ENCODE data around the gene SPG21.

The SPG21 gene

DNA sequence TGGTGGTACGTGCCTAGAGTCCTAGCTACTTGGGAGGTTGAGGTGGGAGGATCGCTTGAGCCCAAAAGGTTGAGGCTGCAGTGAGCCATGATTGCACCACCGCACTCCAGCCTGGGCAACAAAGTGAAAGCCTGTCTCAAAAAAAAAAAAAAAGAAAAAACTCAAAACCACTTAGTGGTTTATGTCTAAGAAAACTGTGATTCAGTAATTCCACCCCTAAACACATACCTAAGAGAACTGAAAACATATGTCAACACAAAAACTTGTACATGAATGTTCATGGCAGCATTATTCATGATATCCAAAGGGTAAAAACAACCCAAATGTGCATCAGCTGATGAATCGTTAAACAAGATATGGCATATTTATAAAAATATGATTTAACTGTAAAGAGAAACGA lies 14.3 kb downstream of the SPG21 start:
- TF ChIP-seq ZNF274 (IDR thresholded peaks at IDR 0.05; ENCODE audit: low read depth, low read length), result no peak

DNA sequence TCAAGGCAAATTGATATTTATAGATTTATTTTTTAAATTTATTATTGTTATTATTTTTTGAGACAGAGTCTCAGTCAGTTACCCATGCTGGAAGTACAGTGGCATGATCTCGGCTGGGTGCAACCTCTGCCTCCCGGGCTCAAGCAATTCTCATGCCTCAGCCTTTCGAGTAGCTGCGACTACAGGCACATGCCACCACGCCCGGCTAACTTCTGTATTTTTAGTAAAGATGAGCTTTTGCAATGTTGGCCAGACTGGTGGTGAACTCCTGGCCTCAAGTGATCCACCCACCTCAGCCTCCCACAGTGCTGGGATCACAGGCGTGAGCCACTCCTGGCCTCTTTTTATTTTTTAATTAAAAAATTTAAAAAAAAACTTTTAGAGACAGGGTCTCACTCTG lies 19.0 kb downstream of the SPG21 start:
- no peak for TF ChIP-seq ZNF274 (IDR thresholded peaks at IDR 0.05; ENCODE audit: low read depth, low read length)
- H3K4me3 ChIP-seq (ENCODE audit: low read length), result no peak overlapping the region

More for the DNA sequence above, 14.3 kb downstream of the SPG21 start:
- H3K4me3 ChIP-seq (ENCODE audit: low read length), result no peak overlapping the region

DNA sequence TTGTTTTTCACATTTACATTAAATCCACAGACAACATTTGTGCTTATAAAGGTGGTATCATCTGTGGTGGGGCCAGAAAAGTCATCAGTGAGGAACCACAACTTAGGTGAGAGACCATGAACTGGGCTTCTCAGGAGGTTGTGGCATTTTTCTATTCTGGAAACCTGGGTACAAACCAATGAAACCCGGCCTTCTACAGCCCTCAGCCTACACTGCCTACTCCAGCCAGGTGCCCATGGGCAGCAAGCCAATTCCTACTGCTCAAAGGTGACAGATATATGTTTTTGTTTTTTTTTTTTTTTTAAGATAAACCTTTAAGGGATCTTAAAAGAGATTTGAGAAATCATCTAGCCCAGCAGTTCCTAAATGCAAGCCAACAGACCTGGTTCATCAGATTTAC lies 20.3 kb downstream of the SPG21 start:
- no peak for TF ChIP-seq ZNF274 (IDR thresholded peaks at IDR 0.05; ENCODE audit: low read depth, low read length)
- no peak overlapping the region for H3K4me3 ChIP-seq (ENCODE audit: low read length)

DNA sequence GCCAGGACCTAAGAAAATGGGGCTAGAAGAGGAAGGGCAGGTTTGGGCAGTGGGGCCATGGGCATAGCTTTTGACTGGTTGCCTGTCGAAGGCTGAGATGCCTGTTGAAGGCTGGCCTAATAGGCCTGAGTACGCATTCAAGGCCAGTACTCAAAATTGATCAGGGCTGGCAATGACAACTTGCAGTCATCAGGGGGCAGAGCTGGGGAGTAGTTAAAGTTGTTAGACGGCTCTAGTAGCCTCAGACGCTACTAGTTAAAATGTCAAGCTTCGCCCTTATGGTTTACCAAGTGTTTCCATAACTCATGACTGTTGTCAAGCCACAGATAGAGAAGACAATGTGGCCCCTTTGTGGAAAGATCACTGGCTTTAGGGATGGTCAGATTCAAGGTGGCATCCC lies 28.7 kb downstream of the SPG21 start:
- no peak for TF ChIP-seq ZNF274 (IDR thresholded peaks at IDR 0.05; ENCODE audit: low read depth, low read length)

DNA sequence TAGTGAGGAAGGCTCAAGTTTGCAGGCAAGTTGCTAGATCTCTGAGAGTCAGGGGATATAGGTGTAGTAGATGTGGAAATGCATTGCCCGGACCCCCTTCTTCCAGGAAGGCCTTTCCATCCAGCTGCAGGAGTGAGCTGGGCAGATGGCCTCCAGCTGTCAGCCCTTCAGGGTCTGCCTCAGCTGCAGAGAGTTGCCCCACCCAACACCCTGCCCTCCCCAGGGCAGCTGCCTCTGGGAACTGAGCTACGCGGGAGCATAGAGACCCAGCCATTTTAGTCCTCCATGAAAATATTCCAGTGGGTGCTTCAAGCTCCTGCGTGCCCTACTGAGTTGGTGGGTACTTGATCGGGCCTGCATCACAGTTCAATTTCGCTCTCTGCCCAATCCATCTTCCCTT lies 29.6 kb downstream of the SPG21 start:
- H3K4me3 ChIP-seq (ENCODE audit: low read length), result no peak overlapping the region
- TF ChIP-seq ZNF274 (IDR thresholded peaks at IDR 0.05; ENCODE audit: low read depth, low read length), result no peak

More for the DNA sequence above, 28.7 kb downstream of the SPG21 start:
- no peak overlapping the region for H3K4me3 ChIP-seq (ENCODE audit: low read length)

DNA sequence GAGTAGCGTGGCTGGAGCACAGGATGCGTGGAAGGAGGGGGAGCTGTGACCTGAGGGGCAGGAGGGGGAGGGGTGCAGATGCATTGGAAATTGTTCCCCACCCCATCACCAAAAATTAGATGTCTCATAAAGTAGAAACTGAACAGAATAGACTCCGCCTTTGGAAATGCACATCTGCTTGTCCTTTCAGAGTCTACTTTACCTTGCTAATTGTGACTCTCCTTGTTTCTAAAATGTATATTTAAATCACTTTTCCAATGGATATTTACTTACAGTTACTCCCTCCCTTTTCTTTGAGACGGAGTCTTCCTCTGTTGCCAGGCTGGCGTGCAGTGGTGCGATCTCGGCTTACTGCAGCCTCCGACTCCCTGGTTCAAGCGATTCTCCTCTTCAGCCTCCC lies 30.6 kb downstream of the SPG21 start:
- no peak overlapping the region for H3K4me3 ChIP-seq (ENCODE audit: low read length)

DNA sequence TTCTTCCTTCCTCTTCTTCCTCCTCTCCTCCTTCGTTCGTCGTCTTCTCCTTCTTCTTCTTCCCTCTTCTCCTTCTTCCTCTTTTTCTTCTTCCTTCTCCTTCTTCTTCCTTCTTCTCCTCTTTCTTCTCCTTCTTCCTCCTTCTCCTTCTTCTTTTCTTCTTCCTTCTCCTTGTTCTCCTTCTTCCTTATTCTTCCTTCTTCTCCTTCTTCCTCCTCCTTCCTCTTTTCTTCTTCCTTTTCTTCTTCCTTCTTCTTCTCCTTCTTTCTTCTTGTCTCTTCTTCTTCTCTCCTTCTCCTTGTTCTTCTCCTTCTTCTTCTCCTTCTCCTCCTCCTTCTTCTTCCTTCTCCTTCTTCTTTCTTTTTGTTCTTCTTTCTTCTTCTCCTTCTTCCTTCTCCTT lies 35.3 kb downstream of the SPG21 start:
- no peak for TF ChIP-seq ZNF274 (IDR thresholded peaks at IDR 0.05; ENCODE audit: low read depth, low read length)
- H3K4me3 ChIP-seq (ENCODE audit: low read length), result no peak overlapping the region

More for the DNA sequence above, 30.6 kb downstream of the SPG21 start:
- TF ChIP-seq ZNF274 (IDR thresholded peaks at IDR 0.05; ENCODE audit: low read depth, low read length), result no peak

DNA sequence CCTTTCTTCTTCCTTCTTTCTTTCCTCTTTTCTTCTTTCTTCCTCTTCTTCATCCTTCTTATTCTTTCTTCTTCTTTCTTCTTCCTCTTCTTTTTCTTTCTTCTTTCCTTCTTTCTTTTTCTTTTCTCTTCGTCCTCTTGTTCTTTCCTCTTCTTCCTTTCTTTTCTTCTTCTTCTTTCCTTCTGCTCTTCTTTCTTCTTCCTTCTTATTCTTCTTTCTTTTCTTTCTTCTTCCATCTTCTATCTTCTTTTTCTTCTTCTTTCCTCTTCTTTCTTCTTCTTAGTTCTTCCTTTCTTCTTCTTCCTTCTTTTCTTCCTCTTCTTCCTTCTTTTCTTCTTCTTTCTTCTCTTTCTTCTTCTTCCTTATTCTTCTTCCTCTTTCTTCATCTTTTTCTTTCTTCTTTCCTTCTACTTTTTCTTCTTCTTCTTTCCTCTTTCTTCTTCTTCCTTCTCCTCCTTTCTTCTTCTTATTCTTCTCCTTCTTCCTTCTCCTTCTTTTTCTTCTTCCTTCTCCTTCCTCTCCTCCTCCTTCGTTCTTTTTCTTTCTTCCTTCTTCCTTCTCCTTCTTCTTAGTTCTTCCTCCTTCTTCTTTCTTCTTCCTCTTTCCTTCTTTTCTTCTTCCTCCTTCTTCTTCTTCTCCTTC lies 37.8 kb downstream of the SPG21 start:
- no peak overlapping the region for H3K4me3 ChIP-seq (ENCODE audit: low read length)
- no peak for TF ChIP-seq ZNF274 (IDR thresholded peaks at IDR 0.05; ENCODE audit: low read depth, low read length)

DNA sequence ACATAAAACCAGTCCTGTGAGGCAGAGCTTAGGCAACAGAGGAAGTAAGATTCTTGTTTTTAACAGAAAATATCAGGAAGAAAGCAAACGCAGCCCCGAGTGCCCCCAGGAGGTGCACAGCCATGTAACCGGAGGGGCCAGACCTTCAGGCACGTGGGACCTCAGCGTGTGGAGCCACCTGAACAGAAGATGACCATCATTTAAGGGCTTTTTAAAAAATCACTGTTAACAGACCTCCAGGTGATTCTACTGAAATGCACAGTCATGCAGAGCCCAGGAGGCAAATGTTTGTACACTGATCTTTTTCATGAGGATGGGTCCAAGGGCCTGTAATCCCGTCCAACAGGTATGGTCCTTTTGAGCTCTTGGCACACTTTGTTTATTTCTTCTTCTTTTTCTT lies 38.8 kb downstream of the SPG21 start:
- no peak overlapping the region for H3K4me3 ChIP-seq (ENCODE audit: low read length)
- no peak for TF ChIP-seq ZNF274 (IDR thresholded peaks at IDR 0.05; ENCODE audit: low read depth, low read length)

DNA sequence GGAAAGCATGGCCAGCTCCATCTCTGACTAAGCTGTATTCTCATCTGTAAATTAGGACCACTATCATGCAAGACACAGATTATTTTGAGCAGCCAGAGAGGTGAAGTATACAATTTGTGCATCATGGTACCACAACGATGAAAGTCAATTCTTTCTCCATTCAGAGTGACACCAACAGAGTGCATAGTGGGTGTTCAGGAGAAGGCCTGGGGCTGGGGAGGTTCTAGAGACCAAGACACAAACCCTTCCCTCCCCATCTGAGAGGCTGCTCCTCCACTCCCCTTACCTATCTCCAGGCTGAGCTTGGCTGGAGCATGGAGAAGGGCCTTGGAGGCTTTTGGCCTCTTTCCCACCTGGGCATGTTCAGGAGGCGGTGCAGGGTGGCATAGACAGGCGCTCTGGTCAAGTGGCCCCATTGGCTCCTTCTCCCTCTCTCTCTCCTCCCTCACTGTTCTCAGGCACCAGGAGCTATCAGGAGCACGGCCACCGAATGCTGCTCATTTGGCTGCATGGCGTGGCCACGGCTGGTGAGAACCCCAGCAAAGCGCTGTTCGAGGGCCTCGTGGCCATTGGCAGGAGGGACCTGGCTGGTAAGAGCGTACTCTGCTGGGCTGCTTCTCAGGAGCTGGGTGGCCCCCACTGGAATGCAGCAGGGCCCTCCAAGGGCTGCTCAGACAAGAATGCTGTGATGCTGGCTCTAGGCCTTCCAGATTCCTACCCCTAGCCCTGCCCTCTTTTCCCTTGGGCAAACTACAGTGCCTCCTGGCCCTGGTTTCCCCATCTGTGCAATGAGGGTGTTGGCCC lies 40.1 kb downstream of the SPG21 start:
- TF ChIP-seq ZNF274 (IDR thresholded peaks at IDR 0.05; ENCODE audit: low read depth, low read length), result no peak

DNA sequence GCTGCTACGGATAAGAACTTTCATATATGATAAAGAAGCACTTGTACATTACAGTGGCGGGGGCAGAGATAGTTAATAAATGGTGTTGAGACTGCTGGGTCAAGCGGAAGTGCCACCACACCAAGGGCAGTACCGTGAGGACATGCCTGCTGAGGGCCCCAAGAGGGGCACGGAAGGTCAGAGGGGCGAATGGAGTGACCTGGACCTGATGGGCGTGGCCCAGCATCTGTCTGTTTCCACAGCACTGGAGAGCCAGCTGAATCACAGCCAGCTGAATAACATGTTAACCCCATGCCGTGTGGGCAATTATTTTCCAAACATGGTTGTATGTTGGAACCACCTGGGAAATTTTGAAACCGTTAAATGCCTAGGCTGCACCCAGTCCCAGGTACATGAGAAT lies 40.8 kb downstream of the SPG21 start:
- TF ChIP-seq ZNF274 (IDR thresholded peaks at IDR 0.05; ENCODE audit: low read depth, low read length), result no peak
- no peak overlapping the region for H3K4me3 ChIP-seq (ENCODE audit: low read length)

More for the DNA sequence above, 40.1 kb downstream of the SPG21 start:
- no peak overlapping the region for H3K4me3 ChIP-seq (ENCODE audit: low read length)

DNA sequence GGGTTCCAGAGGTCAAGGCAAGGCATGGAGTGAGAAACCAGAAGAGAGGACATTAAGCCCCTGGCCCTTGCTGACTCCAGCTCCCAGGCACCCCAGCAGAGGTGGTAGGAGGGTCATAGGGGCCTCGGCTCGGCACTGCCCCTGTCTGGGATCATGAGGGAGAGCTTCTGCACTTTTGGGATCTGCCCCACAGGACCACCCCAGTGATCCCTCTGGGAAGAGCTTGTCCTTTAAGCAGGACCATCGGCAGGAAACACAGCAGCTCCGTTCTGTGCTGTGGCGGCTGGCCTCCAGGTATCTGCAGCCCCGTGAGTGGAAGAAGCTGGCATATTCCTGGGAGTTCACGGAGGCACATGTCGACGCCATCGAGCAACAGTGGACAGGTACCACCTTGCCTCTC lies 42.5 kb downstream of the SPG21 start:
- no peak overlapping the region for H3K4me3 ChIP-seq (ENCODE audit: low read length)
- TF ChIP-seq ZNF274 (IDR thresholded peaks at IDR 0.05; ENCODE audit: low read depth, low read length), result no peak

DNA sequence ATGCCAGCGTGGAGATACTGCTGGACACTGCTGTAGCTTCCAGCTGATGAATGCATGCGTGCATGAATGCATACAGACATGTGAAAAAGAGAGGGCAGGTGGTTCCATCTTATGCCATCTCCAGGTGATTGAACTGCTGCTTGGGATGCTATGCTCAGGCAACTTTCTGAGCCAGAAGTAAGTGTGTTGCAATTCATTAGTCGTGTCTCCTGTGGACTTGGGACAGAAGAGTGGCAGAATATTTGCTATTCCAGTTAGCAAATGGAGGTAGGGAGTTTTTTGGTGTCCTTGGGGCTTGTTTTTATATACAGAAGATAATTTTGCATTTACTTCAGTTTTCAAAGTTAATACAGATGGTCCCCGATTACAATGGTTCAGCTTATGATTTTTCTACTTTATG lies 44.8 kb downstream of the SPG21 start:
- no peak for TF ChIP-seq ZNF274 (IDR thresholded peaks at IDR 0.05; ENCODE audit: low read depth, low read length)
- H3K4me3 ChIP-seq (ENCODE audit: low read length), result no peak overlapping the region

DNA sequence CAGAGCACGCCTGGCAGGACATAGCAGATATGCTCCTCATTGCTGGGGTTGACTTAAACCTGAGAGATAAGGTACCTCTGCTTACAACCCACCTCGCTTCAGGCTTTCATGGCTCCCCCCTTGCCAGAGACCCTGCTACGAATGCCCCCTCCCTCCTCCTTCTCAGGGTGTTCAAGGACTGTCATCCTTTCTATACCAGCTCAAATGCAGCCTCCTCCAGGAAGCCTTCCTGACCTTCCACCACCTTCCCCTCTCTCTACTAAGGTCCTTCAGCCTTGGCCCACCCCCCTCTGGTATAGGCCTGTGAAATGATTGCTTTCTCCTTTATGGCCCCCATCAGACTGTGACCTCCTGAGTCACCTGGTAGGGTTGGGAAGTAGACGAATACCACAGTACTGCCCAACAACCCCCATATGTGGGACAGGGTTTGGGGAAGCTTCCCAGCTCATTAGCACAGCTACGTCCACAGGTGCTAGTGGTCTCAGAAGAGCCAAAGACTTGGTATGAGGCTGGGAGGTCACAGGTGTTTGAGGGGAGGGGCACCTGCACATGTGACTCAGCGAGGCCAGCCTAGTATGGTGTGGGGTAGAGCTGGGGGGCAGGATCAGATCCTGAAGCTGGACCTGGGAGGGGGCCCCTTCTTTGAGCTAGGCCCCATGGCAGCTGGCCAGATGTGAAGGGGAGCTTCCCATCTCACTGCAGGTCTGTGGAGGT lies 46.0 kb downstream of the SPG21 start:
- TF ChIP-seq ZNF274 (IDR thresholded peaks at IDR 0.05; ENCODE audit: low read depth, low read length), result no peak
- H3K4me3 ChIP-seq (ENCODE audit: low read length), result no peak overlapping the region

DNA sequence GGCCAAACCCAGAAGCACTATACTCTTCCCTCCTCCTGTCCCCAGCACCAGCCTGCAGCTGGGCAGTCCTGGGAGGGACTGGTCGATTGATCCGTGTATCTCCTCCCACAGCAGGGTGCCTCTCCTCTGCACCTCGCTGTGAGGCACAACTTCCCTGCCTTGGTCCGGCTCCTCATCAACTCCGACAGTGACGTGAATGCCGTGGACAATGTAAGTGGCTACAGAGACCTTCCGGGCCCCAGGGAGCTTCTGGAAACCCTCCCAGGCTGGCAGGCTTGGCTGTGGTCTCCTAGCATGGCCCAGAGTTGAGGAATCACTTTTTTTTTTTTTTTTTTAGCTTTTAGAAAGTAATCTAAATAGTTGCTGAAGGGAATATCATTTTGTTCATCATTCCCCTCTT lies 47.4 kb downstream of the SPG21 start:
- TF ChIP-seq ZNF274 (IDR thresholded peaks at IDR 0.05; ENCODE audit: low read depth, low read length), result no peak
- H3K4me3 ChIP-seq (ENCODE audit: low read length), result no peak overlapping the region

Data from GM08714 (cell line).